NCI-H748 (cell line): ENCODE data around the gene ATG9A.

Source experiments
- DNase-seq: peaks from one replicate; lab custom pipeline; 2025; ENCODE audit not compliant: unreplicated experiment; lab: John Stamatoyannopoulos, UW

The ATG9A gene

DNA sequence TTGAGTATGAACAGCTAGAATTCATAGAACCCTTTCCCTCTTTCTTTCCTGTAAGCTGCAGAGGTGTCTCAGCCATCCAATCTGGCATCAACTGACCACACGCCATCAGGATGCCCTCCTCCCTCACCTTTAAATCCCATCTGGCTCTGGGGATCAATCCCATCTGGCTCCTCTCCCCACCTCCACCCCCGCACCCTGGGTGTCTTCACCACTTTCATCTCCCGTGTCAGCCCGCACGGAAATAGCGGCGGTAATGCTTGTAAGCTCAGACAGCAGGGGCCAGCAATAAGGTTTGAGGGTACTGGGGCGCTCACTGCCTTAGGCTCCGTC is 23.1 kb upstream of the ATG9A start:
- peak; percentile 18 for DNase-seq

DNA sequence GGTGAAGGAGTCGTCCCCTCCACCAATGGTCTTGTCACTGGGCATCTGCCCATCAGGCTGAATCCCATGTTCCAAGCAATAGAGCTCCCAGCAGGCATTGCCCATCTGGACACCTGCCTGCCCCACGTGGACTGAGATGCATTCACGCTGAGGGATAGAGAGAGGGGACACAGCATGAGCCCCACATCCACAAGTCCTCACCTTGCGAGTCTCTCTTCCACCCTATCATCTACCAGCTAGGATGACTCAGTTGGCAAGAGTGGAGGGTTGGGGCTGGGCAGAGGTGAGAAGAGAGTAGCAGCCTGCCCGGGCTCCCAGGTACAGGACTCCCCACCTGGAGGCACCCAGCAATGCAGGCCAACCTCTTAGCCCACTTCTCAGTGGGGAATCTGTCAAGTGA is 22.6 kb upstream of the ATG9A start:
- no peak for DNase-seq

DNA sequence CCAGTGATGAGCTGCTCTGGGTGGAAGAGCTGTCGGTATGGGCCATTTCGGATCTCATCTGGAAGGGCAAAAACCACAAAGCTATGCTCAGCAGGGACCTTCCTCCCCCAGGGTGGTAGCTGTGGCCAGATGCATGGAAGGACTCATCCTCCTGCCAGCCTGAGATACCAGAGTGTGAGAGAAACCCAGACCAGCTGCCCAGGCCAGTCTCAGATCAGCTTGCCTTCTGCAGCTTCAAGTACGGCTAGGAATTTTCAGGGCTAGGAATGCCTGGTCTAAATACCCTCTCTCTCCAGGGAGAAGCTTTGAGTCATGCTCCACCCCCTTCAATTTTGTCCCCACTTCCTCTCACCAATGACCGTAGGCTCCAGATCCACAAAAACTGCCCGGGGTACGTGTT is 22.2 kb upstream of the ATG9A start:
- no peak for DNase-seq

DNA sequence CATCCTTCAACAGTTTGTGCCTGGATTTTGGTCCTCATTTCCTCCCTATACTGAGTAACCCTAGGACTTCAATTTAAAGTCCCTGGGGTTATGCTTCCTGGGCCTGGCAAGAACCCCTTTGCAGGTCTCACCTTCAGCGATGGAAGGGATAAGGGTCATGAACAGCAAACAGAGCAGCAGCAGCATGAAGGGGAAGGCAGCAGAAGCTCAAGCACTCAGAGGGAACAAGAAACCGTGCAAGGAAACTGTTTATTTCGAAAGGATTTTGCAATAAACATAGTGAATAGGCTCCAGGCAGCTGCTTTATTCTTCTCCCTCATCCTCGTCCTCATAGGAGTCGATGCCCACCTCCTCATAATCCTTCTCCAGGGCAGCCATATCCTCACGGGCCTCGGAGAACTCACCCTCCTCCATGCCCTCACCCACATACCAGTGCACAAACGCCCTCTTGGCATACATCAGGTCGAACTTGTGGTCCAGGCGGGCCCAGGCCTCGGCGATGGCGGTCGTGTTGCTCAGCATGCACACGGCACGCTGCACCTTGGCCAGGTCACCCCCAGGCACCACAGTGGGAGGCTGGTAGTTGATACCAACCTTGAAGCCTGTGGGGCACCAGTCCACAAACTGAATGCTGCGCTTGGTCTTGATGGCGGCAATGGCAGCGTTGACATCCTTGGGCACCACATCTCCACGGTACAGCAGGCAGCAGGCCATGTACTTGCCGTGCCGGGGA is 20.8 kb upstream of the ATG9A start:
- no peak for DNase-seq

DNA sequence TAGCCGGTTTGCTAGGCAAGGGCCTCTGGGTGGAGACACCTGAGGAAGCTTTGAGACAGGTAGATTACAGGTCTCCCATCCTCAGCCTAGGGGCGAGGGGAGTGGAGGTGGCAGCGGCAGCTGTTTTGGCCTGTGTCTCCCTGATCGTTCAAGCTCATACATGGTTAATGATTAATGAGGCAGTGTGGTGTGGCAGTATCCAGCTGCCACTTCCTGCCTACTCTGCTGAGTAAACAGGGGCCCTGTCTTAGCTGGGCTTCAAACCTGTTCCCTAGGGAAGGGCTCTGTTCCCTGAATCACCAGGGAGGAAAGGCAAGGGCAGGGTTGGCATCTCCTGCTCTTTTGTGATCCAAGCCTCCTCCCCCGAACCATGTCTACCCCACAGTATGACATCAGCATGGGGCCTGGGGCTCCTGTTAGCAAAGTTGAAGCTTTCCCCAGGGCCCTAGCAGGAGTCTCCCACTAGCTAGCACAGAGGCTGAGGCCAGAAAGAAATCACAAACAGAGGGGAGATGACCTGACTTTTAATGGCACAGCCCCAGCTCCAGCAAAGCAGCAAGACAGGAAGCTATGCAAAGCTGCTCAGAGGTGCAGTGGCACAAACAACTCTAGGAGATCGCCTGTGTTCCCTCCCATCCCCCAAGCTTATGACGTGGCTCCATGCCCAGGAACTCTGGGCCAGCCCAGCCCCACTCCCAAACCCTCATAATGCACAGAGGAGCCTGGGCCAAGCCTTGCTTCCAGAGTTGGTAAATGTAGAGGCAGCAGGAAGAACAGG is 20.0 kb upstream of the ATG9A start:
- no peak for DNase-seq

DNA sequence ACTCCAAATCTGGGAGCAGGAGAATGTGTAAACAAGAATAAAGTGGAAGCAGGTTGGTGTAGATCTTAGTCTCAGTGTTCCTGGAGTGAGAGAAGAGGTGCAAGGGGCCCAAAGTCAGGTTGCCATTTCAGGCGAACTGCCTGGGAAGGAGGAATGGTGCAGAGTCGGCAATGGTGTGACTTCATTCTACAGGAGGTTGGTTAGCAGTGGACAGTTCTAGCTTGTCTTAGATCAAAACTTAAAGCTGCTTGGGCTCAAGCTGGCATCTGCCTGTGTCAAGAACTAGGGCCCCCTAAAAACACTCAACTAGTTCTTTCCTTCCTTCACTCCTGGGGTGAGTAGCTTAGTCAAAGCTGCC is 19.4 kb upstream of the ATG9A start:
- no peak for DNase-seq

DNA sequence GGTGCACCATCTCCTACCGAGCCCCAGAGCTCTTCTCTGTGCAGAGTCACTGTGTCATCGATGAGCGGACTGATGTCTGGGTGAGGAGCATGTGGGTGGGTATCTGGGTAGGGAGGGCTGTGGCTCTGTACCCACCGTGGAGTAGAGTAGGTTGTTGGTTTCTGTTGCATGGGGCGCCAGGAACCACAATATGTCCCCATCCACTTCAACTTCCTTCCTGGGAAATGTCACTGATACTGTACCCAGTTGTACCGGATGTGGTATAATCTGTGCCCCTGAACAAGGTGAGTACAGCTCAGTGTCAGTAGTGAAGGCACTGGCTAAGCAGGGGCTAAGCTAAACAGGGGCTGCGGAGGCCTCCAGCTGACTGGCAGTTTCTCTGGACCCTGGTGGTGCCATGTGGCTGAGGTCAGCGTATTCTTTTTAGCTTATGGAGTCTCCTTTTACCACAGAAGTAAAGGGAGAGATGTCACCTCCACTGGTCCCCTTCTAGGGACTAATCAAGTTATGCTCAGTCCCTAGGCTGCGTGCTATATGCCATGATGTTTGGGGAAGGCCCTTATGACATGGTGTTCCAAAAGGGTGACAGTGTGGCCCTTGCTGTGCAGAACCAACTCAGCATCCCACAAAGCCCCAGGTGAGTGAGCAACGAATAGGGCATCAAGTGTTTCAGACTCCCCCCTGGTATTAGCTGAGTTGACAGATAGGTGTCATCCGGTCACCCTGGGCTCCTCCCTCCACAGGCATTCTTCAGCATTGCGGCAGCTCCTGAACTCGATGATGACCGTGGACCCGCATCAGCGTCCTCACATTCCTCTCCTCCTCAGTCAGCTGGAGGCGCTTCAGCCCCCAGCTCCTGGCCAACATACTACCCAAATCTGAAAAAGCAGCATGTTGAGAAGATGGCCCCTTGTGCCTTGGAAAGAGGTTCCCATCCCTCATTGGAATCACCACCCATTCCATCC is 18.5 kb upstream of the ATG9A start:
- DNase-seq: no peak

DNA sequence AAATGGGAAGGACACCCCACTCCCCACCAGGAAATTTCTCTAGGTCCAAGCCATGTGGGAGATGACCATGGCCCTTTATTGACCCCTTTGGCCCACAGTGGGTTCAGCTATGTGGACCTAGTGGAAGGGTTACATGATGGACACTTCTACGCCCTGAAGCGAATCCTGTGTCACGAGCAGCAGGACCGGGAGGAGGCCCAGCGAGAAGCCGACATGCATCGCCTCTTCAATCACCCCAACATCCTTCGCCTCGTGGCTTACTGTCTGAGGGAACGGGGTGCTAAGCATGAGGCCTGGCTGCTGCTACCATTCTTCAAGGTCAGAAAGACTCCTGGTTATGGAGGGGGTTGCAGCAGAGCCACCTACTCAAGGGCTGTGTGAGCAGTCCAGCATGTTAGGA is 17.1 kb upstream of the ATG9A start:
- no peak for DNase-seq

DNA sequence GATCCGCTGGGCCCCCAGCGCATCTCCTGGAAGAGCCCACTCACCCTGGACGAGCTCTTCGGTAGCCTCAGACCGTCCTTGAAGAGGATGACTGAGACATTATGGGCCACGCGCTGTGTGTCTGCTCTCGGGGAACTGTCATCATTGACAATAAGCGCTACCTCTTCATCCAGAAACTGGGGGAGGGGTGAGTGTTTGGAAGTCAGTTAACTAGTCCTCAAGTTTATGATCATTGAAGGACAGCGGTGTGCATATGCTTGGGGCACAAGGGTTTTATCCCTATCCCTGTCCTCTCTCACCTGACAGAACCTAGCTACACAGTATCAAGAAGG is 16.4 kb upstream of the ATG9A start:
- no peak for DNase-seq

DNA sequence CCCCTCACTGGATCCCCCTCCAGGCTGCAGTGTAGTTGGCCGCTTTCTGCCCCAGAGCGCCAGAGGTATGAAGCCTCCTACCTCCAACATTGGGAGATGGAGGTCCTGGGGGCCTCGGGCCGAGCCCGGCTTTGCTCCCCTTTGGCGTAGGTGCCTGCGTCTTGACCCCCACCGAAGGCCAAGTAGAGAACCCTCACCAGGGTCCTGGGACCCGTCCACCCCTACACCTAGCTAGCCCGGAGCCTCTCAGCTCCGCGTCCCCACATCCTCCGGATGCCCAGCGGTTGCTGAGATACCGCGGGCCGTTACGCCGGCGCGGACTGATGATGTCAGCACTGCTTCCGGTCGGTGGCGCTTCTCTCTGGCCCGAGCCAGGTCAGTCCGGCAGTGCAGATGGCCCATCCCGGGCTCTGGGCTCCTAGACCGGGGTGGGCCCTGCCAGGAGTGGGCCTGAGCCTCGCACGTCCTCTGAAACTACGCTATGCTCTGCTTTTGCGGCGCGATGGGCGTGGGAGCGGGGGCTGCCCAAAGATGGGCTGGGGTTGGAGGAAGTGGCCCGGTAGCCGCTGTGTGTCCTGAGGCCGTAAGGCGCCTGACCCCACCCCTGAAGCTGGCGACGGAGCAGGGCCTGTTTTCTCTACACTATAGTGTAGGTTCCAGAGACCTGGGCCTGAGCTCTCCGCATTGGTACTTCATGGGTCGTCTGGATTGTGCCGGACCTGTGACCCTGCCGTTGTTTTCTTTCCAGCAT is 15.9 kb upstream of the ATG9A start, which contains the start of the genes GLB1L and STK16:
Gene GLB1L, minus strand, starts transcription at position 297 of the 751 bp plus-strand sequence. CDS start 1,871 bp downstream, outside the sequence.
Gene STK16, plus strand, starts transcription at position 332 of the 751 bp plus-strand sequence. CDS start 521 bp downstream, outside the sequence.
- peak; percentile 94 for DNase-seq

DNA sequence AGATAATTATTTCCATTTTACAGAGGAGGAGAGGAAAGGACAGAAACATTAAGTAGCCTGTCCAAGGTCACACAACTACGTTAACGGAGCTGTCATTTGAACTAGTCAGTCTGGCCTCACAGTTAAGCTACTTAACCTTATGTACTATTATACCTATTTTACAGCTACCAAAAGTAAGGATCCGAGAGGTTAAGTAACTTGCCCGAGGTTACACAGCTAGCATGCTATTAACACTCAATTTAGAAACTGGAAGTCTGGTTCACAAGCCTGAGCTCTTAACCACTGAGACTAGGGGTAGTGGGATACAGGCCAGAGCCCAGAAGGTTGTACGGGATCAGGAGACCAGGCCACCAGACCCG is 15.3 kb upstream of the ATG9A start:
- DNase-seq: no peak

DNA sequence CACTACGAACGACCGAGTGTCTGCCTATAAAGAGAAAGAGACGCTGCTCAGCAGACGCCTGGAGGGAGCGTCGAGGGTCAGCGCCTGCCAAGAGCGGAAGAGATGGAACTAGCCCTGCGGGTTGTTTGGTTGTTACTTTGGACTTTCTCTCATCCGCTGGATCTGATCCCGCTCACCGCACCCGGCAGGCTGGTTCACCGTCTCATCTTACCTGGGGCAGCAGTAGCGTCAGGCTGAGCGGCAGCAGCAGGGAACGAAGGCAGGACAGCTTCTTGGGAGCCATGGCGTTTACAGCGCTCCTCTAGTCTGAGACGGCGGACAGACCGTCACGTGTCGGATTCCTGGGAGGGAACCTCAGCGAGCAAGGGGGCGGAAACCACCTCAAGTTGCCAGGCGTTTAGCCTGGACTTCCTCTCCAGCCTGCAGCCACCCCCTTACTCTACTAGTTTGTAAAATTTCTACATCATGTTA is 13.9 kb upstream of the ATG9A start:
- DNase-seq: no peak

DNA sequence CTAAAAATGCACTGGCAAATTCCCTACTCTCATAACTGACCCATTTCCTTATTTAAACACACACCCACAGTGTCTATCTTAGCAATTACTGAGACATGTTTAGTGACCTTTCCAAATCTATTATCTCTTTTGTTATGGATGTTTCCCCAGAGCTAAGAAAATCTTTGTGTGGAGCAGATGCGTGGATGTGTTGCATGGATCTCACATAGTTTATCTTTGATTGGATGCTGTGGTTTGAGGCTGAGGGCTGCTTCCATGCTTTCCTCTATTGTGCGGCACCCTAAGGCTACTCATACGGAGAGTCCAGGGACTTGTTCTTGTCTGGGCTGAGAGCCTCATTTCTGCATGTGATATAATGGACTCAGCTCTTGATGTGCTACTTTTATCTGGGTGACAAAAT is 4.9 kb upstream of the ATG9A start:
- no peak for DNase-seq

DNA sequence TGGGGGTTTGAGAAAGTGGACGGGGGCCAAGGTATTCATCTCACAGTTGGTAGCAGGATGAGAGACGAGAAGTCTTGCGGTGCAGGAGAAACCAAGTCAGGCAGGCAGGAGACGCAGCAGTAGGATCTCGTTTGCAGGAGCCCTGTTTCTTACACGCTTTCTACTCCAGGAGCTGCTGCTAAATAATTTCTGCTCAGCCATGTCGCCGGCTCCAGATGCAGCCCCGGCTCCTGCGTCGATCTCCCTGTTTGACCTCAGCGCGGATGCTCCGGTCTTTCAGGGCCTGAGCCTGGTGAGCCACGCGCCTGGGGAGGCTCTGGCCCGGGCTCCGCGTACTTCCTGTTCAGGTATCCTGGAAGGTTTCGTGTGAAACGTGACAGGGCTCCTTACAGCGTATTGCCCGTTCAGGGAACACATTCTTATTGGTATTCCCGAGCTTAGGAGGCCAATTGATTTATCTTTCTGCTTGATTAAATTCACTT is 664 bp upstream of the ATG9A start:
- DNase-seq: peak; percentile 61

DNA sequence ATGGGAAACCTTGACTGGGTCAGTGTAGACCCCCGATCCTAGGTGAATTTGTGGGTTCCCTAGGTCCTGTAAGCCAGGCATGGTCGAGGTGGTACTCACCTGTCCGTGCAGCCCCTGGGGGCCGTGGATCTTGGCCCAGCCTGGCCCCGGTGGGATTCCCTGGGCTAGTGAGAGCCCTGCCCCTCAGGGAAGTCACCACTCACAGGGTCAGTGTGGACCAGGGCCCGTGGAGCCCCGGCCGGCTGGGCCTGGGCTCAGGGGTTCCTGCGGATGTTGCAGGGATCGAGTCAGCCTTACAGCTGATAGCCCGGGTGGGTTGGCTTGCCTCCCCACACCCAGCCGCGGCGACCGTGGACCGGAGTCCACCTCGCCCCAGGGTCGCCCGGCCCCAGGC is 528 bp downstream of the ATG9A start:
- peak; percentile 42 for DNase-seq

DNA sequence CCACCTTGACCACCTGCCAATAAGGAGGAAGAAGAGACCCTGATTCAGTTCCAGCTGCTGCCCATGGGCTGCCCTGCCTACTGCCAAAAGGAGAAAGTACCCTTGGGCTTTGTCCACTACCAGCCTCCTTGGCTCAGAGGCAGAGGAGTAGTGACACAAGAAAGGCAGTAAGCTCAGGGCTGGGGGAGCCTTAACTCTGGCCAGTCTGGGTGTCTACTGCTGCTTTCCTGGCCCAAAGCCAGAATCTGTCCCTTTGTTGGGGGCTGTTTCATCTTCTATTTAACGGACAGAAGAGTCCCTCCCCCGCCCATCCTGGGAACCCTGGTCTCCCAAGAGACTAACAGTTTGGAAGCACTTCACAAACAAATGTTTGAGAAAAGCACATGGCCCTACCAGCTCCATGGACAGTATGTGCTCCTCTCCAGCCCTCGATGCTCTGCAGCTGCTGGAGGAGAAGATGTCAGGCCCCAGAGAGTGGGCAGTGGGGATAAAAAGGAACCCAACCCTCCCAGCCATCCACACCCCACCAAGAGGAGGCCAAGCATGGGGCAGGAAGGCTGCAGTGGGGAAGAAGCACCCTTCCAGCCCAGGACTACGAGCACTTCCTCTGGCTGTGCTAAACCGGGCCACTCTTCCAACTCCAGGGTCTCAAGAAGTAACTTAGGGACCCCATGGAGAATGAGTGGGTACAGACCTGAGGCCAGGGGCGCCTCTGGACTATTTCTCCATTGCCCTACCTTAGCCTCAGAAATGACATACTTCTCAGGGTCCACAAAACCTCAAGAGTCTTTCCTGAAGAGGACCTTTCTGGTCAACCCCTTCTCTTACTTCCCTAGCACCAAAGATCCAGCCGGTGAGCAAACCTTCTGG is 1.2 kb downstream of the ATG9A start:
- no peak for DNase-seq

DNA sequence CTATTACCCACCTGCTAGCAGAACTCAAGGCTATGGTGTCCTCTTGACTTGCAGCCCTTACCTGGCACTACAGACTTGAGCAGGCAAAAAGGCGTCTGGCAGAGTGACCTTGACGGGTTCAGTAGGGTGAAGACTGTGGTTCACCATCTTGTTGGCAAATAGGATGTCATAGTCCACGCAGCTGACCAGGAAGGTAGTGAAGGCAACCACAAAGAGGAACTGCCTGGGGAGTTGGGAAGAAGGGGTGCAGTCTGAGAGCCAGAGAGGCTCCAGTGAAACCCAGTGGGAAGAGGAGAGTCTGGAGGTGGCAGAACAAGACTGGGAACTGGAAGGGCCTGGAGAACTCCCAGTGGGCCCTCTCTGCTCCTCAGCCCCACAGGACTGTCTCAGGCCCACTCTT is 4.1 kb downstream of the ATG9A start:
- no peak for DNase-seq

DNA sequence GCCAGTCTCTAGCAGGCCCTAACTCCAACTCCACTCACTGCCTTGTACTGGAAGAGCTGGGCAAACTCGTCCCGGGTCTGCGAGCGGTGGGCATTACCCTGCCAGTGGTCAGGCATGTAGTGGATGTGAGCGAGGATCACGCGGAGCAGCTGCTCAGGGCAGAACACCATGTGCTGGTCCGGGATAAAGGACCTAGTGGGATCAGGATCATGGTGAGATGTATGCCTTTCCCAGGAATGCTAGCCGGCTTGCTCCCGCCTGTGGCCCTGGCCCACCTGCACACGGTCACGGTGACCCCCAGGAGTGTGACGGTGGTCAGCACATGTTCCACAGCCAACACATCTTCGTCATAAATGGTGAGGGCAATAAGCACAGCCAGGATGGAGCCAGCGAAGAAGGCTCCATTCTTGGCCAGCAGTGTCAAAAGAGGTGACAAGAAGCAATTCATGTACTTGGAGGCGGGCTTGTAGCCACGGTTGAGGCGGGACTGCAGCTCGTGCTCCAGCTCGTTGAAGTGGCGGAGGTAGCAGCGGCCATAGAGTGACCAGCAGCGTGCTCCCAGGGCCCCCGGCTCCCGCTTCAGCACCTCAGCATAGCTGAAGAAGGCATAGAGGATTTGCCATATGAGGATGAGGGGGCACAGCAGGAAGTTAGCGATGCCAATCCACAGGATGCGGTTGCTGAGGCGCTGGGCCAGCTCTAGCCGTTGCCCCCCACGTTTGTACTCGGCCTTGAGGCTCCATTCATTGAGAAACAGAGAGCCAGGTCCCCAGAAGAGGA is 5.4 kb downstream of the ATG9A start:
- DNase-seq: no peak

DNA sequence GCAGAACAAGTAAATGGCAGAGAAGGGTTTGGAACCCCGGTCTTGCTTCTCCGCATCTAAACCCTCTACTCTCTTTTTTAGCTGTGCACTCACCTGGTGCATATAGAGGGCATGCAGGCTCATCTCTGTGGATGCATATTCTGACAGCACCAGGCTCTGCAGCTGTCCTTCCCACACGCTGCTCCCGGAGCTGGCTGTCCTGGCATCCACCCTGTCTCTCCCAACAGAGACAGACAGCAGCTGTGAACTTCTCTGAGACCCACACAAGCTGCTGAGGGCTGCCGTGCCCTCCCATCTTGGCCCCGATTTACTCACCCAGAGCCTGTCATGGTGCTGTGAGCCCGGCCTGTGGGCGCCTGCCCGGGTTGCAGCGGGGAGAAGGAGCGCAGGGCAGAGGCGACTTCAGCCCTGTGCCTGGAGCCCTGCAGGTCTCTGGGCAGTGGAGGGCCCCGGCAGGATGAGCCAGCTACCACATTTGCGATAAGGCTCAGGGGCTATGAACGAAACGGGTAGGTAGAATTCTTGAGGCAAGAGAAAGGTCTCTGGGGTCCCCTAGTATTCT is 7.4 kb downstream of the ATG9A start:
- DNase-seq: no peak
